GM23338 (cell line): ENCODE results near the gene CACNA2D1. TPM values are rescaled to one million over a fixed set of nuclear protein-coding genes. Genes with fewer than 3 reads are reported as not detected.

ENCODE experiments used
- ATAC-seq: fragments of 200-7000 bp; cut with Tn5 transposase; 3 replicates; pipeline ENCODE4 v1.9.1; 2020
- DNase-seq: peaks from one replicate; pipeline ENCODE4 v3.0.0-alpha.2; 2015; ENCODE audit warnings: low spot score
- H2AFZ ChIP-seq: fragments of 200-600 bp; sonication (generic); 2 replicates; pipeline ENCODE4 v1.8.0; 2016; ENCODE audit warnings: antibody characterized with exemption, mild to moderate bottlenecking, moderate library complexity
- H3F3A ChIP-seq: fragments of 200-600 bp; sonication (generic); replicated peaks from 2 replicates; pipeline ENCODE4 v1.8.0; 2017; ENCODE audit warnings: antibody characterized with exemption, mixed run types, low read depth
- H3K27ac ChIP-seq: fragments of 200-600 bp; sonication (generic); 2 replicates; pipeline ENCODE4 v1.6.1; 2016; ENCODE audit warnings: low read depth
- H3K27me3 ChIP-seq: fragments of 200-600 bp; sonication (generic); 2 replicates; pipeline ENCODE4 v1.8.0; 2016; ENCODE audit warnings: mild to moderate bottlenecking, mixed run types, moderate library complexity; ENCODE audit not compliant: insufficient read depth
- H3K36me3 ChIP-seq: fragments of 200-600 bp; sonication (generic); 2 replicates; pipeline ENCODE4 v1.8.0; 2016; ENCODE audit warnings: mild to moderate bottlenecking; ENCODE audit not compliant: insufficient read depth
- H3K4me1 ChIP-seq: fragments of 200-600 bp; sonication (generic); 2 replicates; pipeline ENCODE4 v1.8.0; 2016; ENCODE audit warnings: mild to moderate bottlenecking, moderate library complexity; ENCODE audit not compliant: insufficient read depth
- H3K4me2 ChIP-seq: fragments of 200-600 bp; sonication (generic); 2 replicates; pipeline ENCODE4 v1.7.1; 2017; ENCODE audit warnings: mixed run types
- H3K4me3 ChIP-seq: fragments of 200-600 bp; sonication (generic); 2 replicates; pipeline ENCODE4 v1.6.1; 2016; ENCODE audit warnings: mixed run types
- H3K79me2 ChIP-seq: fragments of 200-600 bp; sonication (generic); replicated peaks from 2 replicates; pipeline ENCODE4 v1.8.0; 2017; ENCODE audit warnings: mild to moderate bottlenecking; ENCODE audit not compliant: insufficient read depth
- H3K9me2 ChIP-seq: fragments of 200-600 bp; sonication (generic); 2 replicates; pipeline ENCODE4 v1.8.0; 2017; ENCODE audit not compliant: insufficient read depth
- H4K20me1 ChIP-seq: fragments of 200-600 bp; sonication (generic); replicated peaks from 2 replicates; pipeline ENCODE4 v1.8.0; 2017; ENCODE audit warnings: mild to moderate bottlenecking; ENCODE audit not compliant: insufficient read depth
- H3K27ac Mint-ChIP-seq: 2 replicates; pipeline ENCODE4 v1.8.0; 2020; ENCODE audit warnings: inconsistent platforms, mild to moderate bottlenecking, moderate library complexity, mixed read lengths
- H3K27me3 Mint-ChIP-seq: 3 replicates; pipeline ENCODE4 v1.8.0; 2022; ENCODE audit warnings: low read depth, mild to moderate bottlenecking, moderate library complexity, mixed read lengths, inconsistent platforms; ENCODE audit not compliant: insufficient read depth, poor library complexity
- H3K36me3 Mint-ChIP-seq: 3 replicates; pipeline ENCODE4 v1.8.0; 2021; ENCODE audit warnings: low read depth, mild to moderate bottlenecking, inconsistent platforms, moderate library complexity, mixed read lengths
- H3K4me1 Mint-ChIP-seq: 3 replicates; pipeline ENCODE4 v1.8.0; 2020; ENCODE audit warnings: mild to moderate bottlenecking, inconsistent platforms, mixed read lengths
- H3K4me3 Mint-ChIP-seq: 3 replicates; pipeline ENCODE4 v1.8.0; 2021; ENCODE audit warnings: moderate library complexity, mild to moderate bottlenecking, inconsistent platforms, mixed read lengths
- H3K9me3 Mint-ChIP-seq: 3 replicates; pipeline ENCODE4 v1.8.0; 2020; ENCODE audit warnings: moderate library complexity, mild to moderate bottlenecking, inconsistent platforms, mixed read lengths
- CTCF ChIP-seq, 2 experiments: fragments of 200-600 bp in 1 of 2; sonication (generic) in 1 of 2; conservative IDR thresholded peaks; 2 replicates each; pipeline versions ENCODE4 v1.5.1 to v1.6.1; 2016 to 2017; ENCODE audit warnings: antibody characterized with exemption in 2 of 2, low read depth in 2 of 2, mild to moderate bottlenecking in 2 of 2, moderate library complexity in 1 of 2
- EZH2 ChIP-seq: fragments of 200-600 bp; sonication (generic); IDR thresholded peaks from one replicate; pipeline ENCODE4 v1.8.0; 2017; ENCODE audit warnings: antibody characterized with exemption, mild to moderate bottlenecking, low read depth; ENCODE audit not compliant: unreplicated experiment
- EZH2phosphoT487 ChIP-seq: fragments of 200-600 bp; sonication (generic); IDR thresholded peaks from one replicate; pipeline ENCODE4 v1.8.1; 2018; ENCODE audit warnings: antibody characterized with exemption; ENCODE audit not compliant: unreplicated experiment
- JUNB ChIP-seq: IDR thresholded peaks from one replicate; pipeline ENCODE4 v1.6.1; 2016; ENCODE audit warnings: antibody characterized with exemption; ENCODE audit not compliant: unreplicated experiment
- NANOG ChIP-seq: IDR thresholded peaks from 2 replicates; pipeline ENCODE4 v1.6.1; 2016; ENCODE audit warnings: antibody characterized with exemption, borderline replicate concordance
- POLR2AphosphoS5 ChIP-seq: IDR thresholded peaks from 2 replicates; pipeline ENCODE4 v1.6.1; 2016; ENCODE audit warnings: antibody characterized with exemption, low read depth
- ZNF331 ChIP-seq: fragments of 250-450 bp; sonication (Bioruptor Pico); IDR thresholded peaks from 2 replicates; pipeline ENCODE4 v1.5.0; 2020; ENCODE audit warnings: low read depth, mild to moderate bottlenecking, moderate library complexity
- ZNF462 ChIP-seq: fragments of 250-450 bp; sonication (Bioruptor Pico); IDR thresholded peaks from 2 replicates; pipeline ENCODE4 v1.5.0; 2020; ENCODE audit warnings: mild to moderate bottlenecking, moderate library complexity
- polyA plus RNA-seq: library from polyadenylated mRNA; unstranded; fragments of >200 nt; fragmentation: Nextera tagmentation; extraction: Ambion mirVana; gene quantifications from 2 replicates; pipeline ENCODE4 v1.2.1, GENCODE V29; 2016
- total RNA-seq: library from RNA; depleted of rRNA; stranded (reverse); fragments of >200 nt; shearing (Covaris generic); gene quantifications from 2 replicates; pipeline ENCODE4 v1.2.3, GENCODE V29; 2014

CACNA2D1 gene
- total and polyA plus RNA-seq, 2 experiments from 2014 or later, result 7.0 to 20.4 TPM

GRCh38 chr7:82423446-82423845 lies 20.1 kb downstream of the CACNA2D1 start (continued):
- TF ChIP-seq ZNF462 (CRISPR knock-in tag) (no peak), POLR2AphosphoS5 (no peak)

- peaks cover 17% of the 10 kb centered on the region; the same call in 1 of the 2 replicates for H3K79me2 ChIP-seq
- H3K4me3 Mint-ChIP-seq, result no peak overlapping the region
- no peaks in the 10 kb centered on the region for H3F3A ChIP-seq
- H3K27me3 ChIP-seq, result no peaks in the 10 kb centered on the region
- no peak overlapping the region for H3K4me3 ChIP-seq
- no peak overlapping the region for H3K4me2 ChIP-seq
- H3K27me3 Mint-ChIP-seq, result peaks cover 3% of the 10 kb centered on the region
- H4K20me1 ChIP-seq, result no peaks in the 10 kb centered on the region
- H3K36me3 ChIP-seq, result no peaks in the 10 kb centered on the region
- H3K9me3 Mint-ChIP-seq, result no peaks in the 10 kb centered on the region; the same call in 2 of the 3 replicates
- H2AFZ ChIP-seq, result no peak overlapping the region
- no peaks in the 10 kb centered on the region for H3K9me2 ChIP-seq
- no peak overlapping the region for H3K27ac ChIP-seq
- no peak for DNase-seq
- H3K36me3 Mint-ChIP-seq, result peaks cover 7% of the 10 kb centered on the region; the same call in 2 of the 3 replicates
- H3K27ac Mint-ChIP-seq, result no peak overlapping the region
- H3K4me1 Mint-ChIP-seq, result peaks cover 5% of the 10 kb centered on the region; the same call in 1 of the 3 replicates
- no peaks in the 10 kb centered on the region for H3K4me1 ChIP-seq
- no peak for ATAC-seq
- TF ChIP-seq CTCF (conservative IDR thresholded peaks at IDR 0.05; ENCODE audit: low read depth in 2 of 2), result no peak
- no peak for TF ChIP-seq ZNF462 (CRISPR knock-in tag)
- no peak for TF ChIP-seq EZH2phosphoT487
- no peak for TF ChIP-seq ZNF331 (CRISPR knock-in tag)
- TF ChIP-seq EZH2, result no peak
- no peak for TF ChIP-seq NANOG
- no peak for TF ChIP-seq JUNB
Measured at GRCh38 chr7:82419200-82419599, 24.4 kb downstream of the CACNA2D1 start.
